Loucy (cell line): ENCODE measurements around the gene GPR156.
"Not testable (repeated sequence)": the region's sequence is repeated elsewhere in the genome, so short reads cannot be mapped to it uniquely, and the experiment has no call there.

Experiments
- H2AFZ ChIP-seq: fragments of 200-600 bp; sonication (generic); 2 replicates; pipeline ENCODE4 v1.6.0; 2016; ENCODE audit warnings: antibody characterized with exemption, mild to moderate bottlenecking, low read length, moderate library complexity
- H3F3A ChIP-seq: fragments of 200-600 bp; 2 replicates; pipeline ENCODE4 v1.6.0; 2016; ENCODE audit warnings: antibody characterized with exemption, low read depth, mild to moderate bottlenecking
- H3K27me3 ChIP-seq: fragments of 200-600 bp; sonication (generic); 2 replicates; pipeline ENCODE4 v1.6.1; 2014; ENCODE audit warnings: low read length, mild to moderate bottlenecking; ENCODE audit not compliant: insufficient read depth, poor library complexity, severe bottlenecking
- H3K36me3 ChIP-seq: fragments of 200-600 bp; sonication (generic); 2 replicates; pipeline ENCODE4 v1.6.1; 2016; ENCODE audit warnings: low read length; ENCODE audit not compliant: insufficient read depth
- H3K4me1 ChIP-seq: fragments of 200-600 bp; sonication (generic); 2 replicates; pipeline ENCODE4 v1.5.1; 2014; ENCODE audit warnings: low read length, mild to moderate bottlenecking; ENCODE audit not compliant: insufficient read depth, poor library complexity, severe bottlenecking
- H3K4me2 ChIP-seq: fragments of 200-600 bp; sonication (generic); 2 replicates; pipeline ENCODE4 v1.6.0; 2014; ENCODE audit warnings: antibody characterized with exemption, low read length, low read depth, mild to moderate bottlenecking; ENCODE audit not compliant: poor library complexity, severe bottlenecking
- H3K4me3 ChIP-seq: fragments of 200-600 bp; sonication (generic); 2 replicates; pipeline ENCODE4 v1.5.1; 2014; ENCODE audit warnings: low read length, mild to moderate bottlenecking, mixed read lengths; ENCODE audit not compliant: poor library complexity, severe bottlenecking
- H3K79me2 ChIP-seq: fragments of 200-600 bp; sonication (generic); 2 replicates; pipeline ENCODE4 v1.6.1; 2014; ENCODE audit warnings: low read length; ENCODE audit not compliant: insufficient read depth
- H3K9ac ChIP-seq: fragments of 200-600 bp; sonication (generic); 2 replicates; pipeline ENCODE4 v1.6.0; 2014; ENCODE audit warnings: mild to moderate bottlenecking, low read depth, low read length, moderate library complexity; ENCODE audit not compliant: poor library complexity, severe bottlenecking
- H3K9me2 ChIP-seq: fragments of 200-600 bp; sonication (generic); replicated peaks from 2 replicates; pipeline ENCODE4 v1.6.1; 2016; ENCODE audit warnings: low read depth, low read length, mixed read lengths
- H3K9me3 ChIP-seq: fragments of 200-600 bp; sonication (generic); 2 replicates; pipeline ENCODE4 v1.6.1; 2014; ENCODE audit warnings: mild to moderate bottlenecking, antibody characterized with exemption, low read length, low read depth; ENCODE audit not compliant: insufficient read depth
- H4K20me1 ChIP-seq: fragments of 200-600 bp; sonication (generic); 2 replicates; pipeline ENCODE4 v1.6.0; 2014; ENCODE audit warnings: antibody characterized with exemption, low read length, mild to moderate bottlenecking; ENCODE audit not compliant: insufficient read depth, poor library complexity, severe bottlenecking
- CTCF ChIP-seq: fragments of 200-600 bp; sonication (generic); conservative IDR thresholded peaks from 2 replicates; pipeline ENCODE4 v1.5.1; 2014; ENCODE audit warnings: mild to moderate bottlenecking, antibody characterized with exemption, low read length
- EZH2phosphoT487 ChIP-seq: fragments of 200-600 bp; IDR thresholded peaks from 2 replicates; pipeline ENCODE4 v1.6.1; 2018; ENCODE audit warnings: antibody characterized with exemption, mild to moderate bottlenecking, moderate library complexity, borderline replicate concordance

GPR156 gene

GRCh38 chr3:120156699-120157098 is 128.3 kb downstream of the GPR156 start:
- Histone ChIP-seq H3K9ac (no peak overlapping the region), H3K79me2 (no peaks in the 10 kb centered on the region), H3K9me2 (no peaks in the 10 kb centered on the region), H3K36me3 (no peaks in the 10 kb centered on the region), H3K9me3 (peaks cover 11% of the 10 kb centered on the region; the same call in 1 of the 2 replicates), H3F3A (no peaks in the 10 kb centered on the region), H3K4me3 (no peak overlapping the region), H3K4me1 (no peaks in the 10 kb centered on the region), H3K27me3 (no peaks in the 10 kb centered on the region), H4K20me1 (no peaks in the 10 kb centered on the region), H2AFZ (no peak overlapping the region), H3K4me2 (no peak overlapping the region)
- TF ChIP-seq EZH2phosphoT487 (no peak), CTCF (no peak)

- not testable (repeated sequence) for H3F3A ChIP-seq, H3K36me3 ChIP-seq, H2AFZ ChIP-seq, H3K27me3 ChIP-seq, H4K20me1 ChIP-seq, H3K4me3 ChIP-seq, H3K4me1 ChIP-seq, H3K9me2 ChIP-seq, H3K9ac ChIP-seq, H3K4me2 ChIP-seq, H3K79me2 ChIP-seq
- peaks cover 11% of the 10 kb centered on the region; the same call in 1 of the 2 replicates for H3K9me3 ChIP-seq
Measured at GRCh38 chr3:120155694-120156093, 129.3 kb downstream of the GPR156 start.

GRCh38 chr3:120155108-120155507 is 129.9 kb downstream of the GPR156 start:
- no peaks in the 10 kb centered on the region for H3F3A ChIP-seq
- no peak overlapping the region for H3K4me3 ChIP-seq
- no peaks in the 10 kb centered on the region for H3K9me2 ChIP-seq
- no peak overlapping the region for H3K9ac ChIP-seq
- TF ChIP-seq EZH2phosphoT487 (no peak), CTCF (no peak)
- no peaks in the 10 kb centered on the region for H3K4me1 ChIP-seq
- H3K4me2 ChIP-seq: no peak overlapping the region
- no peaks in the 10 kb centered on the region for H4K20me1 ChIP-seq
- no peaks in the 10 kb centered on the region for H3K27me3 ChIP-seq
- H2AFZ ChIP-seq: no peak overlapping the region
- no peaks in the 10 kb centered on the region for H3K79me2 ChIP-seq
- H3K36me3 ChIP-seq: no peaks in the 10 kb centered on the region
- H3K9me3 ChIP-seq: peaks cover 11% of the 10 kb centered on the region; the same call in 1 of the 2 replicates

GRCh38 chr3:120153294-120153693 is 131.7 kb downstream of the GPR156 start:
- no peak for TF ChIP-seq EZH2phosphoT487
- TF ChIP-seq CTCF: no peak
- H2AFZ ChIP-seq: no peak overlapping the region
- peaks cover 11% of the 10 kb centered on the region; the same call in 1 of the 2 replicates for H3K9me3 ChIP-seq
- H4K20me1 ChIP-seq: no peaks in the 10 kb centered on the region
- H3K4me3 ChIP-seq: no peak overlapping the region
- no peaks in the 10 kb centered on the region for H3F3A ChIP-seq
- H3K4me1 ChIP-seq: peaks cover 13% of the 10 kb centered on the region
- H3K27me3 ChIP-seq: no peaks in the 10 kb centered on the region
- no peak overlapping the region for H3K9ac ChIP-seq
- no peaks in the 10 kb centered on the region for H3K79me2 ChIP-seq
- no peaks in the 10 kb centered on the region for H3K9me2 ChIP-seq
- H3K4me2 ChIP-seq: no peak overlapping the region
- no peaks in the 10 kb centered on the region for H3K36me3 ChIP-seq
